Mucosa of descending colon (tissue), 3 donors: Measurements from ENCODE around the gene LAPTM4A. TPM values are rescaled to one million over a fixed set of nuclear protein-coding genes. Genes with fewer than 3 reads are reported as not detected.

ENCODE experiments used
- ATAC-seq: fragments of 200-7000 bp; cut with Tn5 transposase; one replicate; pipeline ENCODE4 v1.9.1; 2020; ENCODE audit warnings: mild to moderate bottlenecking, moderate library complexity
- DNase-seq, 3 donors: peaks; one replicate each; pipeline ENCODE4 v3.0.0-alpha.2; 2020
- H3K36me3 ChIP-seq: fragments of 200-600 bp; one replicate; pipeline ENCODE4 v1.8.0; 2021; ENCODE audit warnings: low read depth, mild to moderate bottlenecking
- H3K4me1 ChIP-seq: fragments of 200-600 bp; one replicate; pipeline ENCODE4 v1.8.0; 2021; ENCODE audit warnings: low read depth, mild to moderate bottlenecking
- H3K4me3 ChIP-seq: fragments of 200-600 bp; one replicate; pipeline ENCODE4 v1.8.0; 2021; ENCODE audit warnings: mild to moderate bottlenecking
- H3K9me3 ChIP-seq: fragments of 200-600 bp; one replicate; pipeline ENCODE4 v1.8.0; 2021; ENCODE audit warnings: mild to moderate bottlenecking
- intact Hi-C, 2 donors: fragments of 100-400 bp; cut with DNase I in 1 of 2; cut with micrococcal nuclease in 1 of 2; formaldehyde crosslinking; loops; one replicate each; pipeline versions ENCODE4 v1.11.0 to v1.11.1; 2022; cut with DNase I, micrococcal nuclease
- total RNA-seq, 3 donors: library from RNA; stranded (reverse); fragmentation: NEBNext Ultra II Directional in 2 of 3; extraction: Animal tissue kit (Norgen Biotek cat#: 25700) in 2 of 3; gene quantifications; one replicate each; pipeline versions ENCODE4 v1.2.1 to v1.2.4, GENCODE V29; 2021 to 2023
- TF ChIP-seq, protein P1 (sequence below): fragments of 200-600 bp; IDR thresholded peaks from one replicate; pipeline ENCODE4 v1.8.0; 2022; ENCODE audit warnings: antibody characterized with exemption, mild to moderate bottlenecking
- donor health status: DM: no; HTN: no; CAD: no; lungs with moderate emphysema.
- donor health status: DM: no; HTN: no; CAD: no.
- donor health status: DM: no; HTN: yes; CAD: no.

The LAPTM4A gene
- total RNA-seq, 3 donors from 2014 or later: 160 to 210 (median 181) TPM

- DNase-seq: no peak
- peaks cover 26% of the 10 kb centered on the region for H3K4me1 ChIP-seq
- intact Hi-C loops: no loop called here
Observed at GRCh38 chr2:20044778-20045177, 6.7 kb downstream of the LAPTM4A start.

DNA sequence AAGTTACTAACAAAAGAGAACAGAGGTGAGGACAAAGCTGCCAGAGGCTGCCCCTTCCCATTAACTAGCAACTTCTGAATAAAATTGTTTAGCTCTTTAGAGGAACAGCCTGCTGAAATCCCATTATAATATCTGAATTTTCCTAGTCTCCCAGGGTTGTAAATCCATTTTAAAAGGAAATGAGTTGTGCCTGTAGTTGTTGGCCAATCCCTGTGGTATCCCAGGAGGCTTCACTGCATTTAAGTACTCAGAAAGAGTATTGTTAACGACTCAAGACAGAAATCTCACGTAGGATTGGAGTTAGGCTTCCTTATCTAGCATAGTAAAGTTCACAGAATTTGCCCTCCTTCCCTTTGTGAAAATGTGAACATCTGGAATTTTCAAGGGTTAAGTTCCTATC, 8.9 kb downstream of the LAPTM4A start:
- Histone ChIP-seq H3K4me1 (peaks cover 16% of the 10 kb centered on the region), H3K36me3 (no peaks in the 10 kb centered on the region), H3K4me3 (no peak overlapping the region), H3K9me3 (no peaks in the 10 kb centered on the region)
- ATAC-seq (peak; percentile 48), DNase-seq (no peak)
- intact Hi-C loops: no loop called here
- TF ChIP-seq, protein P1, sequence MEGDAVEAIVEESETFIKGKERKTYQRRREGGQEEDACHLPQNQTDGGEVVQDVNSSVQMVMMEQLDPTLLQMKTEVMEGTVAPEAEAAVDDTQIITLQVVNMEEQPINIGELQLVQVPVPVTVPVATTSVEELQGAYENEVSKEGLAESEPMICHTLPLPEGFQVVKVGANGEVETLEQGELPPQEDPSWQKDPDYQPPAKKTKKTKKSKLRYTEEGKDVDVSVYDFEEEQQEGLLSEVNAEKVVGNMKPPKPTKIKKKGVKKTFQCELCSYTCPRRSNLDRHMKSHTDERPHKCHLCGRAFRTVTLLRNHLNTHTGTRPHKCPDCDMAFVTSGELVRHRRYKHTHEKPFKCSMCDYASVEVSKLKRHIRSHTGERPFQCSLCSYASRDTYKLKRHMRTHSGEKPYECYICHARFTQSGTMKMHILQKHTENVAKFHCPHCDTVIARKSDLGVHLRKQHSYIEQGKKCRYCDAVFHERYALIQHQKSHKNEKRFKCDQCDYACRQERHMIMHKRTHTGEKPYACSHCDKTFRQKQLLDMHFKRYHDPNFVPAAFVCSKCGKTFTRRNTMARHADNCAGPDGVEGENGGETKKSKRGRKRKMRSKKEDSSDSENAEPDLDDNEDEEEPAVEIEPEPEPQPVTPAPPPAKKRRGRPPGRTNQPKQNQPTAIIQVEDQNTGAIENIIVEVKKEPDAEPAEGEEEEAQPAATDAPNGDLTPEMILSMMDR: no peak

More at GRCh38 chr2:20044778-20045177, 6.7 kb downstream of the LAPTM4A start:
- no peaks in the 10 kb centered on the region for H3K9me3 ChIP-seq
- no peak for ATAC-seq
- H3K4me3 ChIP-seq: no peak overlapping the region
- TF ChIP-seq, protein P1: no peak
- no peaks in the 10 kb centered on the region for H3K36me3 ChIP-seq

- no peak overlapping the region for H3K4me3 ChIP-seq
- H3K9me3 ChIP-seq: no peaks in the 10 kb centered on the region
- ATAC-seq (no peak), DNase-seq (no peak)
- peaks cover 20% of the 10 kb centered on the region for H3K4me1 ChIP-seq
- no peaks in the 10 kb centered on the region for H3K36me3 ChIP-seq
- TF ChIP-seq, protein P1: no peak
- intact Hi-C loops: no loop called here
Observed at GRCh38 chr2:20040489-20041172, 10.8 kb downstream of the LAPTM4A start.

GRCh38 chr2:20037660-20038059, 13.8 kb downstream of the LAPTM4A start:
- Histone ChIP-seq H3K4me3 (no peak overlapping the region), H3K36me3 (no peaks in the 10 kb centered on the region), H3K9me3 (no peaks in the 10 kb centered on the region), H3K4me1 (peaks cover 14% of the 10 kb centered on the region)
- DNase-seq (no peak), ATAC-seq (no peak)
- TF ChIP-seq, protein P1: no peak
- intact Hi-C loops: no loop called here

DNA sequence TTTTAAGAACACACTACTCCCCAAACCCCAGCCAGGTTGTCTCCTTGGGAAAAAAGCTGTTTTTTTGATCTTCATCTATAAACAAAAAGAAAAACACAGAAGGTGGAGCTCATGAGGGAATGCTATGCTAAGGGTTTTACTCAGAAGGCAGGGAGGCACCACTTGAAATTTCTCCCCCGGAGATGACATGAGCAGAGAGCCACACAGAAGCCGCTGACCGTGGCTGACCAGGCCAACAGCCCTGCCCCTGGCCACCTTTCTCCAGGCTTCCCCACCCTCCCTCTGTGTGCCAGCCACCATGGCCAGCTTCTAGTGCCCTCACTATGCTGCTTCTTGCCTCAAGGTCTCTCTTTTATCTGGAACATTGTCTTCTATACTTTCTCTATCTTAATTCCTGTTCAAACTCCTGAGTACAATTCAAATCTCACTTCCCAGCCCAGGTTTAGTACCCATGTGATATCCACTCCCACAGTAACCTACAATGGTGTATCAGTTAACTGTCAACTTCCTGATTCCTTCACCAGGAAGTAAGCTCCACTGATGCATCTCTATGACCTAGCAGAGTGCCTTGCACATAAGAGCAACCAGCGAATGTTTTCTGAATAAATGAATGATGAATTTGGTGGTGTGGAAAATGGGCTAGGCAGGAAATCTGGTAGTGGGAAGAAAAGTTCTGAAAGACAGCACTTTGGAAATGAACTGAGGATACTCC, 15.3 kb downstream of the LAPTM4A start:
- Histone ChIP-seq H3K36me3 (no peaks in the 10 kb centered on the region), H3K9me3 (no peaks in the 10 kb centered on the region), H3K4me3 (no peak overlapping the region), H3K4me1 (peaks cover 3% of the 10 kb centered on the region)
- ATAC-seq (peak; percentile 99), DNase-seq (no peak)
- TF ChIP-seq, protein P1: no peak
- intact Hi-C loops: no loop called here
